Kidney (tissue), 14 donors: Measurements from ENCODE around the gene STK16. TPM values are rescaled to one million over a fixed set of nuclear protein-coding genes. Genes with fewer than 3 reads are reported as not detected.
"Not testable (repeated sequence)": the region's sequence is repeated elsewhere in the genome, so short reads cannot be mapped to it uniquely, and the experiment has no call there.

Source experiments
- DNase-seq, 5 donors: peaks; one replicate each; pipeline ENCODE4 v3.0.0-alpha.2; 2013 to 2020
- FAIRE-seq: peaks from 2 replicates; lab custom pipeline; 2012; peaks lifted over from hg19 to GRCh38; lab: Jason Lieb, UNC
- H3K27ac ChIP-seq, 2 donors: one replicate each; pipeline ENCODE4 v1.7.0; 2013; ENCODE audit warnings: low read depth in 2 of 2, low read length in 2 of 2, inconsistent platforms in 1 of 2
- H3K27me3 ChIP-seq: one replicate; pipeline ENCODE4 v1.7.1; 2013; ENCODE audit warnings: low read length, inconsistent platforms; ENCODE audit not compliant: control insufficient read depth, insufficient read depth
- H3K36me3 ChIP-seq, 3 donors: one replicate each; pipeline versions ENCODE4 v1.7.0 to v1.7.1; 2013; ENCODE audit warnings: low read length in 3 of 3, control low read depth in 1 of 3, inconsistent platforms in 1 of 3; ENCODE audit not compliant: insufficient read depth in 3 of 3, control insufficient read depth in 2 of 3
- H3K4me1 ChIP-seq, 3 donors: one replicate each; pipeline versions ENCODE4 v1.7.0 to v1.7.1; 2013; ENCODE audit warnings: low read length in 3 of 3, inconsistent platforms in 1 of 3, low read depth in 1 of 3; ENCODE audit not compliant: control insufficient read depth in 2 of 3, insufficient read depth in 2 of 3
- H3K4me3 ChIP-seq, 3 donors: one replicate each; pipeline versions ENCODE4 v1.7.0 to v1.8.1; 2013; ENCODE audit warnings: low read length in 3 of 3, control low read depth in 1 of 3, inconsistent platforms in 1 of 3
- H3K9ac ChIP-seq, 3 donors: one replicate each; pipeline versions ENCODE4 v1.7.0 to v1.7.1; 2013; ENCODE audit warnings: low read length in 3 of 3, control low read depth in 1 of 3, inconsistent platforms in 1 of 3
- H3K9me3 ChIP-seq, 3 donors: one replicate each; pipeline versions ENCODE4 v1.7.0 to v1.7.1; 2013; ENCODE audit warnings: low read length in 3 of 3, control low read depth in 1 of 3, inconsistent platforms in 1 of 3; ENCODE audit not compliant: control insufficient read depth in 2 of 3, insufficient read depth in 1 of 3
- CTCF ChIP-seq: IDR thresholded peaks from 3 replicates; pipeline ENCODE4 v1.5.1; 2012; ENCODE audit warnings: mild to moderate bottlenecking, moderate library complexity, borderline replicate concordance; ENCODE audit not compliant: insufficient read depth; ENCODE audit errors: extremely low read depth
- intact Hi-C: fragments of 100-400 bp; cut with DNase I; formaldehyde crosslinking; loops from one replicate; pipeline ENCODE4 v1.11.1; 2022
- polyA plus RNA-seq: library from polyadenylated mRNA; stranded (reverse); fragments of 350-450 nt; fragmentation: Illumina TruSeq; extraction: RNeasy Lipid Tissue Mini Kit (QIAGEN cat#74804); gene quantifications from one replicate; pipeline ENCODE4 v1.2.3, GENCODE V29; 2014; ENCODE audit warnings: low read depth, low replicate concordance; ENCODE audit not compliant: insufficient read depth
- total RNA-seq: library from RNA; stranded (reverse); fragmentation: NEBNext Ultra II Directional; extraction: Animal tissue kit (Norgen Biotek cat#: 25700); gene quantifications from one replicate; pipeline ENCODE4 v1.2.1, GENCODE V29; 2021
- donor health status: control.
- donor health status: control.
- donor health status: control.
- donor health status: control.
- donor health status: control.
- donor health status: DM: yes; HTN: yes; CAD: no.
- donor health status: Normal renal cell carcinoma (clear cell type).

Gene STK16
- total and polyA plus RNA-seq, 2 donors from 2014 or later: 29.9 to 53.8 TPM

- intact Hi-C loops: loop anchor here (10.0 kb wide), 1 partner anchor 122 kb away; the partner anchor contains the start of gene NHEJ1
- TF ChIP-seq CTCF: no peak
- Histone ChIP-seq H3K9me3 (no peaks in the 10 kb centered on the region), H3K27ac (no peak overlapping the region), H3K36me3 (peaks cover 0 to 10% (median 7%) of the 10 kb centered on the region in 3 donors), H3K27me3 (no peaks in the 10 kb centered on the region), H3K4me1 (peaks cover 0 to 6% (median 0%) of the 10 kb centered on the region in 3 donors), H3K9ac (no peak overlapping the region), H3K4me3 (no peak overlapping the region)
- FAIRE-seq (no peak), DNase-seq (peak in 2 of 5 donors; percentile 25 to 72)
Observed at GRCh38 chr2:219286436-219287115, 41.3 kb downstream of the STK16 start.

GRCh38 chr2:219287116-219287440, 41.8 kb downstream of the STK16 start:
- not testable (repeated sequence) for FAIRE-seq

DNA sequence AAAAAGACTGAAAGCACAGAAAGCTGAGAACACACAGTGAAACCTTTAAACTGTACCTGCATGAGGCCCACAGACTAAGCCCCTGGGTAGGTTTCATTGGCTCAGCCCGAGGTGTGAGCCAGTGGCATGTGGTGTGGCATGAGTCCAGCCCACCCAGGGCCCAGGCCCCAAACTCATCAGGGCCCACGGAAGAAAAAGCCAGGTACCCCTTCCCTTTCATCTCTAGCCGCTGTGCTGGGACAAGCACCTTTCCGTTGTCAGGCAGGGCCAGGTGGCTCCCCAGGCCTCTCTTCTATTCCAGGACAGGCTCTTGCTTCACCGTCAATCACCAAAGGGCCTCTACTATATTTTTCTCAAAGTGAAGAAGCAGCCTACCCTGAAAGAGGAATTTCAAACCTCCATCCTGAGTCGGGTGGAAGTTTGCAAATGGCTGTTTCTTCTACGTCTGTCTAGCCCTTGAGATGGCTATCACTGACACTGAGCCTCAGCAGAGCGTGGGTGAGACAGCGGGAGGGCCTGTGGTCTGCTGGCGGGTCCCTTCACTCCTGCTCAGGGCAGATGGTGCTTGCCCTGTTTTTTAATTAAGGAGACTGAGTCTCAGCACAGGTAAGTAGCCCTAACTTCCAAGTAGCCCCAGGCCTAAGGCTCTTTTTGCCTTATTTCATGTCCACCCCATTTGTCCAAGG, 42.4 kb downstream of the STK16 start:
- no peak for TF ChIP-seq CTCF
- no peak for FAIRE-seq
- no peaks in the 10 kb centered on the region for H3K9me3 ChIP-seq
- H3K4me3 ChIP-seq: no peak overlapping the region
- H3K4me1 ChIP-seq: peaks cover 0 to 6% (median 0%) of the 10 kb centered on the region in 3 donors
- DNase-seq: peak in 1 of 5 donors; percentile 34
- intact Hi-C loops: loop anchor here (10.0 kb wide), 1 partner anchor 123 kb away; the partner anchor contains the start of gene NHEJ1
- H3K9ac ChIP-seq: no peak overlapping the region
- H3K36me3 ChIP-seq: peaks cover 0 to 3% (median under 1%) of the 10 kb centered on the region in 3 donors
- H3K27ac ChIP-seq: no peak overlapping the region
- H3K27me3 ChIP-seq: no peaks in the 10 kb centered on the region

More at GRCh38 chr2:219287116-219287440, 41.8 kb downstream of the STK16 start:
- intact Hi-C loops: loop anchor here (10.0 kb wide), 1 partner anchor 122 kb away; the partner anchor contains the start of gene NHEJ1
- not testable (repeated sequence) for H3K4me3 ChIP-seq, H3K27ac ChIP-seq, H3K36me3 ChIP-seq, H3K9ac ChIP-seq, H3K4me1 ChIP-seq, H3K27me3 ChIP-seq, H3K9me3 ChIP-seq
- DNase-seq: peak in 1 of 5 donors; percentile 41

- Histone ChIP-seq H3K27me3 (no peaks in the 10 kb centered on the region), H3K27ac (peak overlapping the region in 1 of 2 donors; percentile 45), H3K4me1 (peaks cover 0 to 6% (median 0%) of the 10 kb centered on the region in 3 donors), H3K36me3 (no peaks in the 10 kb centered on the region), H3K9ac (no peak overlapping the region), H3K4me3 (no peak overlapping the region), H3K9me3 (no peaks in the 10 kb centered on the region)
- DNase-seq: no peak
- no peak for TF ChIP-seq CTCF
- no peak for FAIRE-seq
- intact Hi-C loops: loop anchor here (10.0 kb wide), 1 partner anchor 124 kb away; the partner anchor contains the start of gene NHEJ1
Observed at GRCh38 chr2:219289195-219289536, 43.9 kb downstream of the STK16 start.
